ENCODE data around the gene TNS3. TPM values are rescaled to one million over a fixed set of nuclear protein-coding genes. Genes with fewer than 3 reads are reported as not detected.

Gene TNS3
- total and polyA plus RNA-seq, 2 experiments from 2014 or later = 2.7 to 5.7 TPM

DNA sequence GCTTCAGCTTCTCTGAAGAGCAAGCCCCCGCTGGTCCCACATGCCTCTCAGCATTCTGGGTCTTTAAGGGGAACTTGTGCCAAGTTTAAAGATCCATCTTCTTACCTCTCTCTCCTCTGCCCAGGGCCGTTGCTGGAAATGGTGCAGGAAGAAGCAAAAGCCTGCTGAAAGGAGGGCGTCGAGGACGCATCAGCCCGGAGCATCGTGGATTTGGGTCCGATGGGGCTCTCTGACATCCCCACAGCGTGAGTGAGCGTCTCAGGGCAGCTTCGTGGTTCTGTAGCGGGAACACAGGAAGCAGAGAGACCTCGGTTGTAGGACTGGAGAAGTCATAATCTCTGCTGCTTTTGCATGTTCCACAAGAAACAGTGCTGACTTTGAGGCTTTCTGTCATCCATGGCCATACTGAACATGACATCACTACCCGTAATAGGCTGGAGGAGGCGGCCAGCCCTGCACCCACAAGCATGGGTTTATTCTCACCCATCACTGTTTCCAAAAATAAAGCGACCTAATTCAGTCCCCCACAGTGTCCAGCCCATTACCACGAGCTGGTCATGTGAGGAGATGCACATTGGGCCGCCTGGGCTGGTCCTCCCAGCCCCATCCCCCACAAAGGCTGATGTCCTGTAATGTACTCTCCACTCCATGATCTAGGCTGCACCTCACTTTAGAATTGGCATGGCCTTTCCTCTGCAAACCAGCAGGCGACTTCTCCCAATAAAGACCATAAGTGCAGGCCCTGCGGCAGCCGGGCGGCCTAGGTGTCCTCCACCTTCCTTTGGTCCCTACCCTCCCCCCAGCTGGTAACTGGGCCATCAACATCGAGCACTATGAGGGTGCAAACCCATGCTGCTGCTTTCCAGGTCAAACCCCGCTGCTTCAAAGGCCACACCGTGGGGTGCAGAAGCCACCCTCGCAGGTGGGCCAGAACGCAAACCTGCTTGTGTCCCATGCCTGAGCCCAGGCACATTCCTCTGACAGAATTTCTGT, 276.9 kb downstream of the TNS3 start:
- Histone ChIP-seq H3K4me3 (no peak overlapping the region), H3K36me3 (no peaks in the 10 kb centered on the region), H3K27ac (no peak overlapping the region), H3K4me1 (ENCODE audit: low read depth) (no peaks in the 10 kb centered on the region), H3K27me3 (no peaks in the 10 kb centered on the region), H3K9me3 (ENCODE audit: low read depth) (no peaks in the 10 kb centered on the region)
- TF ChIP-seq CTCF (IDR thresholded peaks at IDR 0.05; ENCODE audit: low read depth, low read length) = no peak
- DNase-seq (ENCODE audit: low read depth in 1 of 2, low spot score in 1 of 2) = no peak

DNA sequence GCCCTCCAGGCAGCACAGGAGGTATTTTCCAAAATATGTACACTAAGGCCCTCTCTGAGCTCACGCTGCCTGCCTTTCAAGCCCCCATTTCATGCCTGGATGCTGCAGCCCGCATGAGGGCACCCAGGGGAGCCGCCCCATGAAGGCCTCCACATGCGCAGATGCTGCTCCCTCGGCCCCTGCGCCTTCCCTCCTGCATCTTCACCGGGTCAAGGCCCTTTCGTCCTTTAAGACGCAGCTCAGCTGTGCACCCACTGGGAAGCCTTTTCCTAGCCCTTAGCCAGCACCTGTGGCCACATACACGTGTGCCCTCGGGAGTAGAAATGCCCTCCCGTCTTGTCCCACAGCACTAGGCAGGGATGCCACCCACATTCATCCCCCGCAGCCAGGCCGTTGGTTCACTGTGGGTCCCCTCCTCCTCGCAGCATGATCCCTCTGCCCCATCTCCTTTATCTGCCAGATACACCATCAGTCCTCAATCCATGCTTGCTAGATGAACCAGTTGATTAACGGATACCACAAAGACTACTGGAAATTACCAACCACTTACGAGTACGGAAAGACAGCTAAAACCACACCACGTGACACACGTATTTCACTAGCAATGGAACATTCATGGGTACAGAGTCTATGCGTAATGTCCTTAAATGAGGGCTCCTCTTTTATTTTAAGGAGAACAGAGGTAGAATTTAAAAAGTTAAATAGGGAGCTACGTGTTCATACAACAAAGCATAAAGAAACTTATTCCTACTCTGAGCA, 278.0 kb downstream of the TNS3 start:
- H3K4me1 ChIP-seq (ENCODE audit: low read depth) = no peaks in the 10 kb centered on the region
- no peaks in the 10 kb centered on the region for H3K9me3 ChIP-seq (ENCODE audit: low read depth)
- DNase-seq (ENCODE audit: low read depth in 1 of 2, low spot score in 1 of 2) = no peak
- H3K4me3 ChIP-seq = no peak overlapping the region
- no peaks in the 10 kb centered on the region for H3K27me3 ChIP-seq
- TF ChIP-seq CTCF (IDR thresholded peaks at IDR 0.05; ENCODE audit: low read depth, low read length) = no peak
- H3K27ac ChIP-seq = no peak overlapping the region
- no peaks in the 10 kb centered on the region for H3K36me3 ChIP-seq

DNA sequence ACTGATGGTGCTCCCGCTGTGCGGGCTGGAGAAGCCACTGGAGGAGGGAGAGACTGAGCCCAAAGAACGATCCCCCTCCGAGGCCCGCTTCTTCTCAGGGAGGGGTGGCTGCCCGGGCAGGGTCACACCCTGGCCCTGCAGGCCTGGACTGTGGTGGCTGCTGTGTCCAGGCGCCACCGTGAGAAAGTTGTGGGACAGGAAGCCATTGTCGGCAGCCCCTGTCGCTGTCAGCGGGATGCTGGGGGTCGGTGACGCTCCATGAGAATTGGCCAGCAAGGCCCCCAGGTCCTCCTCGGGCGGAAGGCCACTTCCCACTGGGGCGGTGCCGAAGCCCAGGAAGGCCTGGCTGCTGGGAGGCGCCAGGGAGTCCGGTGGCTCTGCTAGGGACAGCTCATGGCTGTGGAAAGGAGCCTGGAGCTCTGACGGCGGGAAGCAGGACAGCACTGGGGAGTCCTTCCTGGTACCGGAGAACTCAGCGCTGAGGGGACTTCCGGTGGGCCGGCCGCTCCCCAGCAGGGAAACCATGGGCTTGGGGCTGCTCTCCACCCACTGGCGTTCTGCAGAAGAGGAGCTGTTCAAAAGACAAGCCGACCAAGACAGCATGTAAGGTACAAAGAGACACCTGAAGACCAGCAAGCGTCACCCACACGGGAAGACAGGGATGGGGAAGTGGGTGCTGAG, 278.8 kb downstream of the TNS3 start:
- no peak for TF ChIP-seq CTCF (IDR thresholded peaks at IDR 0.05; ENCODE audit: low read depth, low read length)
- H3K27ac ChIP-seq = no peak overlapping the region
- H3K27me3 ChIP-seq = no peaks in the 10 kb centered on the region
- H3K4me3 ChIP-seq = no peak overlapping the region
- H3K9me3 ChIP-seq (ENCODE audit: low read depth) = no peaks in the 10 kb centered on the region
- no peaks in the 10 kb centered on the region for H3K4me1 ChIP-seq (ENCODE audit: low read depth)
- DNase-seq (ENCODE audit: low read depth in 1 of 2, low spot score in 1 of 2) = no peak
- H3K36me3 ChIP-seq = no peaks in the 10 kb centered on the region

DNA sequence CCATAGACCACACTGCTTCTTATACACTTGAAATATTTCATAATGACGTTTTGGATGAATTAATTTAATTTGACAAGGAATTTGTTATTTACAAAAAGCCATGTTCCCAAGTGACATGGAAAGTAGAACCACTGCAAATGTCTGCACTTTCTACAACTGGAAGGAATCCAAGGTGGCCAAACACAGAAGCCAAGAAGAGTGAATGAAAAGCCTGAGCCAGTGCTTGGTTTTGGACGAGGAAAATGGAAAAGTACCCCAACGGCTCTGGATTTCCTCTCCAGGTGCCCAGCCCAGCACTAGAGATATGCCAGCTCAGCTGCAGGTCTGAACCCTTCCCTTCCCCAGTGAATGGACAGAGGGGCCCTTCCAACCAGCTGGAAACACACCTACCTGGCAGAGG, 279.4 kb downstream of the TNS3 start:
- H3K4me3 ChIP-seq = no peak overlapping the region
- TF ChIP-seq CTCF (IDR thresholded peaks at IDR 0.05; ENCODE audit: low read depth, low read length) = no peak

GRCh38 chr7:47301657-47302295, 280.1 kb downstream of the TNS3 start:
- H3K4me1 ChIP-seq (ENCODE audit: low read depth) = no peaks in the 10 kb centered on the region
- no peak overlapping the region for H3K27ac ChIP-seq
- no peaks in the 10 kb centered on the region for H3K9me3 ChIP-seq (ENCODE audit: low read depth)
- no peak overlapping the region for H3K4me3 ChIP-seq
- DNase-seq (ENCODE audit: low read depth in 1 of 2, low spot score in 1 of 2) = no peak
- H3K27me3 ChIP-seq = no peaks in the 10 kb centered on the region
- TF ChIP-seq CTCF (IDR thresholded peaks at IDR 0.05; ENCODE audit: low read depth, low read length) = no peak
- H3K36me3 ChIP-seq = no peaks in the 10 kb centered on the region

More for the DNA sequence above, 279.4 kb downstream of the TNS3 start:
- no peak for DNase-seq (ENCODE audit: low read depth in 1 of 2, low spot score in 1 of 2)
- Histone ChIP-seq H3K4me1 (ENCODE audit: low read depth) (no peaks in the 10 kb centered on the region), H3K36me3 (no peaks in the 10 kb centered on the region), H3K27me3 (no peaks in the 10 kb centered on the region), H3K27ac (no peak overlapping the region), H3K9me3 (ENCODE audit: low read depth) (no peaks in the 10 kb centered on the region)

All from cardiac muscle cell (in vitro differentiated cells and primary cell).